Activated T-cell treated with anti-CD3 and anti-CD28 coated beads, Interleukin-2, amount 50 U/mL, for 72 hours (primary cell): ENCODE measurements around the gene TECTB. TPM values are rescaled to one million over a fixed set of nuclear protein-coding genes. Genes with fewer than 3 reads are reported as not detected.

Experiments used
- ATAC-seq, 2 donors: fragments of 150-1000 bp; cut with Tn5 transposase; replicated peaks in 1 of 2; 2 replicates each; pipeline ENCODE4 v1.10.0; 2021; ENCODE audit warnings: moderate library complexity in 2 of 2, mild to moderate bottlenecking in 1 of 2
- DNase-seq, 2 donors: peaks; one replicate each; pipeline ENCODE4 v3.0.0; 2021 to 2022; ENCODE audit warnings: mixed read lengths in 1 of 2
- H3K27ac Mint-ChIP-seq: one replicate; pipeline ENCODE4 v1.8.0; 2022; ENCODE audit warnings: mild to moderate bottlenecking, moderate library complexity, mixed read lengths
- H3K27me3 Mint-ChIP-seq: one replicate; pipeline ENCODE4 v1.8.0; 2022; ENCODE audit warnings: low read depth, mixed read lengths
- H3K36me3 Mint-ChIP-seq, 2 donors: one replicate each; pipeline ENCODE4 v1.8.0; 2022; ENCODE audit warnings: mixed read lengths in 2 of 2, mild to moderate bottlenecking in 1 of 2; ENCODE audit not compliant: insufficient read depth in 2 of 2
- H3K4me1 Mint-ChIP-seq: one replicate; pipeline ENCODE4 v1.8.0; 2022; ENCODE audit warnings: low read depth, mixed read lengths
- H3K4me3 Mint-ChIP-seq, 2 donors: one replicate each; pipeline ENCODE4 v1.8.0; 2022; ENCODE audit warnings: mild to moderate bottlenecking in 2 of 2, mixed read lengths in 2 of 2, moderate library complexity in 2 of 2
- H3K9me3 Mint-ChIP-seq, 2 donors: one replicate each; pipeline ENCODE4 v1.8.0; 2022; ENCODE audit warnings: mixed read lengths in 2 of 2
- total RNA-seq, 2 donors: library from RNA; stranded (reverse); gene quantifications; one replicate each; pipeline ENCODE4 v1.2.3, GENCODE V29; 2022

TECTB gene
- total RNA-seq, 2 donors from 2014 or later: not detected

GRCh38 chr10:112280205-112280921 is 2.8 kb upstream of the TECTB start:
- Mint-ChIP-seq H3K4me1 (no peaks in the 10 kb centered on the region), H3K27me3 (peaks cover 41% of the 10 kb centered on the region), H3K4me3 (no peak overlapping the region), H3K27ac (no peak overlapping the region), H3K9me3 (peaks cover 1 to 2% of the 10 kb centered on the region in 2 donors), H3K36me3 (peaks cover 0 to 1% of the 10 kb centered on the region in 2 donors)
- ATAC-seq (no peak), DNase-seq (no peak)

GRCh38 chr10:112282086-112282485 is 1.1 kb upstream of the TECTB start:
- Mint-ChIP-seq H3K27me3 (peaks cover 31% of the 10 kb centered on the region), H3K4me3 (no peak overlapping the region), H3K4me1 (no peaks in the 10 kb centered on the region), H3K9me3 (peaks cover 1 to 2% of the 10 kb centered on the region in 2 donors), H3K36me3 (peaks cover 0 to 1% of the 10 kb centered on the region in 2 donors), H3K27ac (no peak overlapping the region)
- DNase-seq: no peak
- peak in 1 of 2 donors; percentile 21 for ATAC-seq

DNA sequence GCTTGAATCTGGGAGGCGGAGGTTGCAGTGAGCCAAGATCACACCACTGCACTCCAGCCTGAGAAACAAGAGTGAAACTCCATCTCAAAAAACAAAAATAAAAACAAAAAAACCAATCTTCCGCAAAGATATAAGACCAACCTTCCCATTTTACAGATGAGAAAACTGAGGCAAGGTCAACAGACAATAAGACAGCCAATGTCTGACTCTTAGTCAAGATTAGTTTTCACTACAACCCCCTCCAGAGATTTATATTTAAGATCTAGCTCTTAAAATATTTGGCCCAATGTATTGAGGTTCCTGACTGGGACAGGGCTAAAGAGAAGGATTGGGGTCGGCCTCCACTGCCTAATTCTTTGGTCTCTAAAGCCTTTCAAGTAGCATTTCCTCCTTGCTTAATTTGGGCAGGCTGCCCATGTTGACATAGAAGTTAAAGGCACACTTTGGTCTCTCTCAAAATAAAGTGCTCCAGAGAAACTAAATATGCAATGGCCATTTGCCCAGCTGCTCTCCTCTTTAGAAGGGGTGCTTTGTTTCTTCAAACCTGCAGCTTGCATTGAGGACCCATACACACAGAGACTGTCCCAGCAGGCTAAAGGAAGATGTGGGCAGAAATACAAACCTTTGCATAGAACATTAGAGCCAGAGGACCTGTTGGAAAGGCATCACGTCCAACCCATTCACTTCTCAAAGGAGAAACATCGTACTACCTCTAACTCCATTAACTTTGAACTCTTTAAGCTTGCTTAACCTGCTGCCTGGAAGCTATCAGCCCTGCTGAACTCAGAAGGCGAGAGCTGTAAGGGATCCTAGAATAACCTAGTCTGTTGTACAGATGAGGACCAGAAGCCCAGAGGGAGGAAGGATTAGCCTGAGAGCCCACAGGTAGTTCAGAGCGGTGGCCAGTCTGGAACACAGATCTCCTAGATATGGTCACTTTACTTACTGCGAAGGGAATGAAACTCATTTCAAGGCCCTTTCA is 3.9 kb downstream of the TECTB start:
- peaks cover 0 to under 1% of the 10 kb centered on the region in 2 donors for H3K9me3 Mint-ChIP-seq
- no peak overlapping the region for H3K27ac Mint-ChIP-seq
- DNase-seq (no peak), ATAC-seq (no peak)
- H3K27me3 Mint-ChIP-seq: peaks cover 18% of the 10 kb centered on the region
- no peaks in the 10 kb centered on the region for H3K4me1 Mint-ChIP-seq
- H3K36me3 Mint-ChIP-seq: peaks cover 0 to under 1% of the 10 kb centered on the region in 2 donors
- no peak overlapping the region for H3K4me3 Mint-ChIP-seq

- no peaks in the 10 kb centered on the region for H3K36me3 Mint-ChIP-seq
- no peak overlapping the region for H3K27ac Mint-ChIP-seq
- peaks cover 23% of the 10 kb centered on the region for H3K27me3 Mint-ChIP-seq
- no peak overlapping the region for H3K4me3 Mint-ChIP-seq
- no peaks in the 10 kb centered on the region for H3K4me1 Mint-ChIP-seq
- ATAC-seq: no peak
- no peak for DNase-seq
- H3K9me3 Mint-ChIP-seq: no peaks in the 10 kb centered on the region
These were observed 4.6 kb downstream of the TECTB start for GRCh38 chr10:112287844-112288243.

DNA sequence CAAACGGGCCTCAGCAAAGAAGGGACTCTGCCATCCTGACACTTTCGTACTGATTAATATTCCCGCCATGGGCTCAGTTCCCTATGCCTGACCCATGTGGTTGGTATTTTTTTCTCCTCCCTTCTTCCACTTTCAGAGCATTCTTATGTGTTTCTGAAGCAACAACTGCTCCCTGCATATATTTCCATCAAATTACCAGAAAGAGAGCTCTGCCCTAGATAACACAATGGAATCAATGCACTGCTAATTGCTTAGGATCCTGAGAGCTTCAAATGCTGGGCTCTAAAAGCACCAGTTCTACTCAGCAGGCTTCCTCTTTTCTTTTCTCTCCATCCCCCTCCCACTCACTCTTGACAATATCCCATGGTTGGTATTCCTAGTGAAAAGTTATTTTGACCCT is 5.3 kb downstream of the TECTB start:
- H3K27ac Mint-ChIP-seq: no peak overlapping the region
- peaks cover 30% of the 10 kb centered on the region for H3K27me3 Mint-ChIP-seq
- no peaks in the 10 kb centered on the region for H3K36me3 Mint-ChIP-seq
- DNase-seq: no peak
- ATAC-seq: no peak
- H3K4me3 Mint-ChIP-seq: no peak overlapping the region
- no peaks in the 10 kb centered on the region for H3K4me1 Mint-ChIP-seq
- no peaks in the 10 kb centered on the region for H3K9me3 Mint-ChIP-seq

DNA sequence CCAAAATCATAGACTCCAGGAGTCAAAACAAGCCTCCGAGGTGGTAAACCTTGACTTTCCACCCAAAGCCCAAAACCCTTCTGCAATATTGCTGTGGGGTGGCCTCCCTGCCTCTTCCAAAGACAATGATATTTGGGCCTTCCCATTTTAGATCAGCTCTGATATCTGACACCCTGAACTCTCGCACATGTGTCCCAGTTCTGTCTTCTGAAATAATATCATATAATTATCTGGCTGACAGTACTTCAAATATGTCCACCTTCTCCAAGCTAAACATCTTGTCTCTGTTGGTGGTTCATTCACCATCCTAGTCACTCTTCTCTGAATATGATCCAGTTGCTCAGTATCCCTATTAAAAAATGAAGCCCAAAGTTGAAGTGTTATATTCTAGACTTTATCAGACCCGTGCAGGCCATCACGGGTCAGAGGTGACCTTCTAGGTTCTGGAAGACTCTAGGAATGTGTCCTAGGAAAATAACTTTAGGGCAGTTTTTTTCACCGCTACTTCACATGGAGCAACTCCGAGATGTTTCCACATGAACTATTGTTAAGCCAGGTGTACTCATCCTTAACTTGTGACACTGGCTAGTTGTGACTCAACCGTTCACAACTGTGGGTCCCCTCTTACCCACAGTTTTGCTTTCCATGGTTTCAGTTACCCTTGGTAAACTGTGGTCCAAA is 6.3 kb downstream of the TECTB start:
- no peak overlapping the region for H3K4me3 Mint-ChIP-seq
- H3K27me3 Mint-ChIP-seq: peaks cover 36% of the 10 kb centered on the region
- no peak for DNase-seq
- no peaks in the 10 kb centered on the region for H3K4me1 Mint-ChIP-seq
- no peaks in the 10 kb centered on the region for H3K36me3 Mint-ChIP-seq
- ATAC-seq: no peak
- no peaks in the 10 kb centered on the region for H3K9me3 Mint-ChIP-seq
- no peak overlapping the region for H3K27ac Mint-ChIP-seq

DNA sequence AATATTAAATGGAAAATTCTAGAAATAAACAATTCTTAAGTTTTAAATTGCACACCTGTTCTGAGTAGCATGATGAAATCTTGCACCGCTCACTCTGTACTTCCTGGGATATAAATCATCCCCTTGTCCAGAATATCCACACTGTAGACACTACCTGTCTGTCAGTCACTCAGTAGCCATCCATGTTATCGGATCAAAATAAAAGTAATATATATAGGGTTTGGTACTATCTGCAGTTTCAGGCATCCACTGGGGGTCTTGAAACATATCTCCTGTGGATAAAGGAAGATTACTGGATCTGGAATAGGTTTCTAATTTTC is 6.8 kb downstream of the TECTB start:
- Mint-ChIP-seq H3K27me3 (peaks cover 35% of the 10 kb centered on the region), H3K4me1 (no peaks in the 10 kb centered on the region), H3K27ac (no peak overlapping the region), H3K4me3 (no peak overlapping the region), H3K36me3 (no peaks in the 10 kb centered on the region), H3K9me3 (no peaks in the 10 kb centered on the region)
- no peak for ATAC-seq
- no peak for DNase-seq

GRCh38 chr10:112294169-112294568 is 11.0 kb downstream of the TECTB start:
- DNase-seq (no peak), ATAC-seq (no peak)
- Mint-ChIP-seq H3K27ac (no peak overlapping the region), H3K36me3 (no peaks in the 10 kb centered on the region), H3K27me3 (peaks cover 22% of the 10 kb centered on the region), H3K4me3 (no peak overlapping the region), H3K9me3 (no peaks in the 10 kb centered on the region), H3K4me1 (no peaks in the 10 kb centered on the region)

GRCh38 chr10:112295853-112296830 is 12.9 kb downstream of the TECTB start:
- ATAC-seq (no peak), DNase-seq (no peak)
- Mint-ChIP-seq H3K36me3 (no peaks in the 10 kb centered on the region), H3K4me3 (no peak overlapping the region), H3K27me3 (peaks cover 29% of the 10 kb centered on the region), H3K27ac (no peak overlapping the region), H3K4me1 (no peaks in the 10 kb centered on the region), H3K9me3 (no peaks in the 10 kb centered on the region)

- Mint-ChIP-seq H3K4me1 (no peaks in the 10 kb centered on the region), H3K27me3 (peaks cover 29% of the 10 kb centered on the region), H3K36me3 (no peaks in the 10 kb centered on the region), H3K27ac (no peak overlapping the region), H3K4me3 (no peak overlapping the region), H3K9me3 (no peaks in the 10 kb centered on the region)
- ATAC-seq (no peak), DNase-seq (no peak)
These were observed 13.7 kb downstream of the TECTB start for GRCh38 chr10:112296908-112297331.

- no peaks in the 10 kb centered on the region for H3K9me3 Mint-ChIP-seq
- H3K27ac Mint-ChIP-seq: no peak overlapping the region
- no peak overlapping the region for H3K4me3 Mint-ChIP-seq
- H3K4me1 Mint-ChIP-seq: no peaks in the 10 kb centered on the region
- DNase-seq (no peak), ATAC-seq (no peak)
- no peaks in the 10 kb centered on the region for H3K36me3 Mint-ChIP-seq
- peaks cover 17% of the 10 kb centered on the region for H3K27me3 Mint-ChIP-seq
These were observed 15.4 kb downstream of the TECTB start for GRCh38 chr10:112298581-112298980.

DNA sequence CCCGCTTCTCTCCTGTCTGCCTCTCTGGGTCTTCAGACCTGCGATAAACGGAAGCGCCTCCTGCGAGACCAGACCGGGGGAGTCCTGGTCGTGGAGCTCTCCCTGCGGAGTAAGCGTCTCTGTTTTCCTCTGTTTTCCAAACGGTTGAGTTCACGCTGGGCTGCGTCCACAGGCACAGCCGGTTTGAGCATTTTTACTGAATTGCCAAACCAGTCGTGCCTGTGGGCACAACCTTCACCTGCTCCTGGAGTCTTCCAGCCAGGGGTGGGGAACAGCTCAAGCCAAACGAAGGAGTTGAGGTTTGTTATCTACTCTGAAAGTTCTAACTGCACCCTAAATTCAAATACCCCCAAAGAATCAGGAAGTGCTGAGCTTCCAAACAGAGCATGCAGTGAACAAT is 16.3 kb downstream of the TECTB start:
- no peak overlapping the region for H3K4me3 Mint-ChIP-seq
- DNase-seq (no peak), ATAC-seq (no peak)
- H3K27ac Mint-ChIP-seq: no peak overlapping the region
- H3K4me1 Mint-ChIP-seq: no peaks in the 10 kb centered on the region
- H3K27me3 Mint-ChIP-seq: peaks cover 12% of the 10 kb centered on the region
- no peaks in the 10 kb centered on the region for H3K36me3 Mint-ChIP-seq
- no peaks in the 10 kb centered on the region for H3K9me3 Mint-ChIP-seq
